Measurements from ENCODE around the gene CDA.

CDA gene

GRCh38 chr1:20560966-20561365 is 27.9 kb upstream of the CDA start:
- H3K4me3 ChIP-seq (ENCODE audit: low read depth in 1 of 2, low read length in 2 of 2): no peak overlapping the region
- peaks cover 0 to 11% of the 10 kb centered on the region in 2 donors for H3K27me3 ChIP-seq (ENCODE audit: control insufficient read depth in 1 of 2, insufficient read depth in 2 of 2, low read length in 2 of 2)
- H3K9ac ChIP-seq (ENCODE audit: low read depth in 1 of 2, low read length in 2 of 2): no peak overlapping the region
- no peaks in the 10 kb centered on the region for H3K4me1 ChIP-seq (ENCODE audit: control insufficient read depth in 1 of 2, insufficient read depth in 2 of 2, low read length in 2 of 2)
- H3K9me3 ChIP-seq (ENCODE audit: control insufficient read depth in 1 of 2, low read length in 2 of 2): no peaks in the 10 kb centered on the region
- H3K36me3 ChIP-seq (ENCODE audit: control insufficient read depth in 1 of 2, insufficient read depth in 2 of 2, low read length in 2 of 2): no peaks in the 10 kb centered on the region
- no peak overlapping the region for H3K27ac ChIP-seq (ENCODE audit: low read depth, low read length)

- H3K27ac ChIP-seq (ENCODE audit: low read depth, low read length): no peak overlapping the region
- peaks cover 0 to 7% of the 10 kb centered on the region in 2 donors for H3K27me3 ChIP-seq (ENCODE audit: control insufficient read depth in 1 of 2, insufficient read depth in 2 of 2, low read length in 2 of 2)
- H3K9me3 ChIP-seq (ENCODE audit: control insufficient read depth in 1 of 2, low read length in 2 of 2): no peaks in the 10 kb centered on the region
- no peak overlapping the region for H3K9ac ChIP-seq (ENCODE audit: low read depth in 1 of 2, low read length in 2 of 2)
- no peak overlapping the region for H3K4me3 ChIP-seq (ENCODE audit: low read depth in 1 of 2, low read length in 2 of 2)
- H3K4me1 ChIP-seq (ENCODE audit: control insufficient read depth in 1 of 2, insufficient read depth in 2 of 2, low read length in 2 of 2): no peaks in the 10 kb centered on the region
- H3K36me3 ChIP-seq (ENCODE audit: control insufficient read depth in 1 of 2, insufficient read depth in 2 of 2, low read length in 2 of 2): no peaks in the 10 kb centered on the region
These were observed 23.7 kb upstream of the CDA start for GRCh38 chr1:20565234-20565633.

- H3K27ac ChIP-seq (ENCODE audit: low read depth, low read length): no peak overlapping the region
- H3K9me3 ChIP-seq (ENCODE audit: control insufficient read depth in 1 of 2, low read length in 2 of 2): peaks cover 0 to 6% of the 10 kb centered on the region in 2 donors
- H3K27me3 ChIP-seq (ENCODE audit: control insufficient read depth in 1 of 2, insufficient read depth in 2 of 2, low read length in 2 of 2): peaks cover 0 to 8% of the 10 kb centered on the region in 2 donors
- no peaks in the 10 kb centered on the region for H3K4me1 ChIP-seq (ENCODE audit: control insufficient read depth in 1 of 2, insufficient read depth in 2 of 2, low read length in 2 of 2)
- no peaks in the 10 kb centered on the region for H3K36me3 ChIP-seq (ENCODE audit: control insufficient read depth in 1 of 2, insufficient read depth in 2 of 2, low read length in 2 of 2)
- no peak overlapping the region for H3K4me3 ChIP-seq (ENCODE audit: low read depth in 1 of 2, low read length in 2 of 2)
- no peak overlapping the region for H3K9ac ChIP-seq (ENCODE audit: low read depth in 1 of 2, low read length in 2 of 2)
These were observed 19.3 kb upstream of the CDA start for GRCh38 chr1:20569523-20570098.

- Histone ChIP-seq H3K9ac (ENCODE audit: low read depth in 1 of 2, low read length in 2 of 2) (no peak overlapping the region), H3K4me1 (ENCODE audit: control insufficient read depth in 1 of 2, insufficient read depth in 2 of 2, low read length in 2 of 2) (no peaks in the 10 kb centered on the region), H3K27me3 (ENCODE audit: control insufficient read depth in 1 of 2, insufficient read depth in 2 of 2, low read length in 2 of 2) (peaks cover 0 to 8% of the 10 kb centered on the region in 2 donors), H3K27ac (ENCODE audit: low read depth, low read length) (no peak overlapping the region), H3K9me3 (ENCODE audit: control insufficient read depth in 1 of 2, low read length in 2 of 2) (peaks cover 0 to 6% of the 10 kb centered on the region in 2 donors), H3K36me3 (ENCODE audit: control insufficient read depth in 1 of 2, insufficient read depth in 2 of 2, low read length in 2 of 2) (no peaks in the 10 kb centered on the region), H3K4me3 (ENCODE audit: low read depth in 1 of 2, low read length in 2 of 2) (no peak overlapping the region)
These were observed 17.5 kb upstream of the CDA start for GRCh38 chr1:20571427-20571826.

- no peak overlapping the region for H3K9ac ChIP-seq (ENCODE audit: low read depth in 1 of 2, low read length in 2 of 2)
- no peak overlapping the region for H3K4me3 ChIP-seq (ENCODE audit: low read depth in 1 of 2, low read length in 2 of 2)
- H3K27ac ChIP-seq (ENCODE audit: low read depth, low read length): no peak overlapping the region
- peaks cover 0 to 6% of the 10 kb centered on the region in 2 donors for H3K9me3 ChIP-seq (ENCODE audit: control insufficient read depth in 1 of 2, low read length in 2 of 2)
- H3K4me1 ChIP-seq (ENCODE audit: control insufficient read depth in 1 of 2, insufficient read depth in 2 of 2, low read length in 2 of 2): no peaks in the 10 kb centered on the region
- H3K27me3 ChIP-seq (ENCODE audit: control insufficient read depth in 1 of 2, insufficient read depth in 2 of 2, low read length in 2 of 2): peaks cover 0 to 8% of the 10 kb centered on the region in 2 donors
- no peaks in the 10 kb centered on the region for H3K36me3 ChIP-seq (ENCODE audit: control insufficient read depth in 1 of 2, insufficient read depth in 2 of 2, low read length in 2 of 2)
These were observed 14.9 kb upstream of the CDA start for GRCh38 chr1:20573987-20574386.

- Histone ChIP-seq H3K9me3 (ENCODE audit: control insufficient read depth in 1 of 2, low read length in 2 of 2) (peaks cover 0 to 6% of the 10 kb centered on the region in 2 donors), H3K27me3 (ENCODE audit: control insufficient read depth in 1 of 2, insufficient read depth in 2 of 2, low read length in 2 of 2) (peaks cover 0 to 8% of the 10 kb centered on the region in 2 donors), H3K9ac (ENCODE audit: low read depth in 1 of 2, low read length in 2 of 2) (no peak overlapping the region), H3K4me1 (ENCODE audit: control insufficient read depth in 1 of 2, insufficient read depth in 2 of 2, low read length in 2 of 2) (no peaks in the 10 kb centered on the region), H3K36me3 (ENCODE audit: control insufficient read depth in 1 of 2, insufficient read depth in 2 of 2, low read length in 2 of 2) (no peaks in the 10 kb centered on the region), H3K27ac (ENCODE audit: low read depth, low read length) (no peak overlapping the region), H3K4me3 (ENCODE audit: low read depth in 1 of 2, low read length in 2 of 2) (no peak overlapping the region)
These were observed 14.0 kb upstream of the CDA start for GRCh38 chr1:20574686-20575540.

- H3K4me1 ChIP-seq (ENCODE audit: control insufficient read depth in 1 of 2, insufficient read depth in 2 of 2, low read length in 2 of 2): no peaks in the 10 kb centered on the region
- H3K36me3 ChIP-seq (ENCODE audit: control insufficient read depth in 1 of 2, insufficient read depth in 2 of 2, low read length in 2 of 2): no peaks in the 10 kb centered on the region
- no peak overlapping the region for H3K9ac ChIP-seq (ENCODE audit: low read depth in 1 of 2, low read length in 2 of 2)
- peaks cover 0 to 8% of the 10 kb centered on the region in 2 donors for H3K27me3 ChIP-seq (ENCODE audit: control insufficient read depth in 1 of 2, insufficient read depth in 2 of 2, low read length in 2 of 2)
- H3K4me3 ChIP-seq (ENCODE audit: low read depth in 1 of 2, low read length in 2 of 2): no peak overlapping the region
- H3K9me3 ChIP-seq (ENCODE audit: control insufficient read depth in 1 of 2, low read length in 2 of 2): peaks cover 0 to 6% of the 10 kb centered on the region in 2 donors
- no peak overlapping the region for H3K27ac ChIP-seq (ENCODE audit: low read depth, low read length)
These were observed 13.2 kb upstream of the CDA start for GRCh38 chr1:20575541-20576336.

GRCh38 chr1:20578062-20578461 is 10.8 kb upstream of the CDA start:
- no peaks in the 10 kb centered on the region for H3K36me3 ChIP-seq (ENCODE audit: control insufficient read depth in 1 of 2, insufficient read depth in 2 of 2, low read length in 2 of 2)
- H3K27ac ChIP-seq (ENCODE audit: low read depth, low read length): no peak overlapping the region
- peaks cover 0 to 8% of the 10 kb centered on the region in 2 donors for H3K27me3 ChIP-seq (ENCODE audit: control insufficient read depth in 1 of 2, insufficient read depth in 2 of 2, low read length in 2 of 2)
- no peak overlapping the region for H3K9ac ChIP-seq (ENCODE audit: low read depth in 1 of 2, low read length in 2 of 2)
- H3K9me3 ChIP-seq (ENCODE audit: control insufficient read depth in 1 of 2, low read length in 2 of 2): no peaks in the 10 kb centered on the region
- H3K4me3 ChIP-seq (ENCODE audit: low read depth in 1 of 2, low read length in 2 of 2): no peak overlapping the region
- H3K4me1 ChIP-seq (ENCODE audit: control insufficient read depth in 1 of 2, insufficient read depth in 2 of 2, low read length in 2 of 2): no peaks in the 10 kb centered on the region

GRCh38 chr1:20578721-20579395 is 10.0 kb upstream of the CDA start:
- Histone ChIP-seq H3K9me3 (ENCODE audit: control insufficient read depth in 1 of 2, low read length in 2 of 2) (no peaks in the 10 kb centered on the region), H3K36me3 (ENCODE audit: control insufficient read depth in 1 of 2, insufficient read depth in 2 of 2, low read length in 2 of 2) (no peaks in the 10 kb centered on the region), H3K27ac (ENCODE audit: low read depth, low read length) (no peak overlapping the region), H3K9ac (ENCODE audit: low read depth in 1 of 2, low read length in 2 of 2) (no peak overlapping the region), H3K27me3 (ENCODE audit: control insufficient read depth in 1 of 2, insufficient read depth in 2 of 2, low read length in 2 of 2) (peaks cover 0 to 3% of the 10 kb centered on the region in 2 donors), H3K4me3 (ENCODE audit: low read depth in 1 of 2, low read length in 2 of 2) (no peak overlapping the region), H3K4me1 (ENCODE audit: control insufficient read depth in 1 of 2, insufficient read depth in 2 of 2, low read length in 2 of 2) (no peaks in the 10 kb centered on the region)
